ENCODE data around the gene MRPL12.

Gene MRPL12

DNA sequence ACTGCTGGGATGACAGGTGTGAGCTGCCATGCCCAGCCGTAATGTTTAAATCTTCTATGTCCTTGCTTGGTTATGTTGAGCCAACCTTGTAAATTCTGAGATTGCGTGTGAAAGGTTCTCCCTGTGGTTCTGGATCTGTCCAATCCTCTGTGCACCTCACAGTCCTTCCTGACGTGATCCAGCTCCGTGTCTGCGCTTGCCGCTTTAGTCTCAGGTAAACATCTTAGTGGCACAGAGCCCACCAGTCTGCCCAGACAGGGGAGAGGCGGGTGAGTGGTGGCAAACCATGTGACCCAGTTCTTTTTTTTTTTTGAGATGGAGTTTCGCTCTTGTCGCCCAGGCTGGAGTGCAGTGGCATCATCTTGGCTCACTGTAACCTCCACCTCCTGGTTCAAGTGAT lies 22.8 kb downstream of the MRPL12 start:
- Histone ChIP-seq H3K27me3 (ENCODE audit: insufficient read depth, low read length, poor library complexity) (no peaks in the 10 kb centered on the region), H2AFZ (ENCODE audit: low read depth, low read length) (no peak overlapping the region), H3K36me3 (ENCODE audit: insufficient read depth, low read length) (no peaks in the 10 kb centered on the region), H4K20me1 (ENCODE audit: insufficient read depth, low read length) (no peaks in the 10 kb centered on the region), H3K4me1 (ENCODE audit: insufficient read depth, low read length) (no peaks in the 10 kb centered on the region), H3K79me2 (ENCODE audit: insufficient read depth, low read length) (no peaks in the 10 kb centered on the region), H3K27ac (ENCODE audit: low read length) (no peak overlapping the region), H3K4me3 (ENCODE audit: low read depth in 1 of 2, low read length in 2 of 2) (no peak overlapping the region), H3K9ac (ENCODE audit: low read depth, low read length) (no peak overlapping the region), H3K4me2 (ENCODE audit: insufficient read depth, low read length) (no peak overlapping the region), H3K9me3 (ENCODE audit: insufficient read depth, low read length, severe bottlenecking) (no peaks in the 10 kb centered on the region)
- DNase-seq (no peak), ATAC-seq (ENCODE audit: insufficient read depth, low read depth) (no peak)
- TF ChIP-seq EZH2 (IDR thresholded peaks at IDR 0.05; ENCODE audit: borderline replicate concordance, low read depth, low read length, severe bottlenecking), result no peak
- no peak for TF ChIP-seq CTCF (IDR thresholded peaks at IDR 0.05; ENCODE audit: borderline replicate concordance, extremely low read depth, low read length, poor library complexity, severe bottlenecking)

DNA sequence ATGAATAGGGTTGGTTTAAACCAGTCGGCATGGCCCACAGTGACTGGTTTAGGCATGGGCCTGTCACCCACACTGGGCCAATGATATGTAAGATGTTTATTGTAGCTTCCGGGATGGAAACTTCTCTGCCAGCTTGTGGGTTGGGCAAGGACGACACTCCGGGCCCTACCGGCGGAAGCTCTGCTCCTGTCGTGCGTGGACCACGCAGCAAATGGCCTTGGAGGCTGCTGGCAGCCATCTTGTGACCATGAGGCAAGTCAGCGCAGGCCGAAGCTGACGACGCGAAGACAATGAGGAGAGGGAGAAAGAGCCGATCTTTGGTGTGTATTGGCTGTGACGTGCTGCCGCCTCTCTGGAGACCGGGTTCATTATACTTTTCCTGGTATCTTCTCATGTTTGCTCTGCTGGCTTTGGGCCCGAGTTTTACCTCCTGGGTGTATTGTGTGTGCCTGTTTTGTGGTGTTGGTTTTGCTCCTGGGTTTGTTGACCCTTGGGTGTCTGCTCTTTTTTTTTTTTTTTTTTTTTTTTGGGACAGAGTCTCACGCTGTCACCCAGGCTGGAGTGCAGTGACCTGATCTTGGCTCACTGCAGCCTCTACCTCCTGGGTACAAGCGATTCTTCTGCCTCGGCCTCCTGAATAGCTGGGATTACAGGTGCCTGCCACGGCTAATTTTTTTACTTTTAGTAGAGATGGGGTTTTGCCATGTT lies 24.3 kb downstream of the MRPL12 start:
- H2AFZ ChIP-seq (ENCODE audit: low read depth, low read length), result no peak overlapping the region
- no peak for TF ChIP-seq EZH2 (IDR thresholded peaks at IDR 0.05; ENCODE audit: borderline replicate concordance, low read depth, low read length, severe bottlenecking)
- TF ChIP-seq CTCF (IDR thresholded peaks at IDR 0.05; ENCODE audit: borderline replicate concordance, extremely low read depth, low read length, poor library complexity, severe bottlenecking), result no peak
- H3K27ac ChIP-seq (ENCODE audit: low read length), result no peak overlapping the region
- DNase-seq (no peak), ATAC-seq (ENCODE audit: insufficient read depth, low read depth) (no peak)
- no peaks in the 10 kb centered on the region for H3K36me3 ChIP-seq (ENCODE audit: insufficient read depth, low read length)
- H3K4me1 ChIP-seq (ENCODE audit: insufficient read depth, low read length), result no peaks in the 10 kb centered on the region
- no peak overlapping the region for H3K4me3 ChIP-seq (ENCODE audit: low read depth in 1 of 2, low read length in 2 of 2)
- no peak overlapping the region for H3K4me2 ChIP-seq (ENCODE audit: insufficient read depth, low read length)
- H3K9ac ChIP-seq (ENCODE audit: low read depth, low read length), result no peak overlapping the region
- no peaks in the 10 kb centered on the region for H3K79me2 ChIP-seq (ENCODE audit: insufficient read depth, low read length)
- no peaks in the 10 kb centered on the region for H3K9me3 ChIP-seq (ENCODE audit: insufficient read depth, low read length, severe bottlenecking)
- H3K27me3 ChIP-seq (ENCODE audit: insufficient read depth, low read length, poor library complexity), result peaks cover 2% of the 10 kb centered on the region
- no peaks in the 10 kb centered on the region for H4K20me1 ChIP-seq (ENCODE audit: insufficient read depth, low read length)

DNA sequence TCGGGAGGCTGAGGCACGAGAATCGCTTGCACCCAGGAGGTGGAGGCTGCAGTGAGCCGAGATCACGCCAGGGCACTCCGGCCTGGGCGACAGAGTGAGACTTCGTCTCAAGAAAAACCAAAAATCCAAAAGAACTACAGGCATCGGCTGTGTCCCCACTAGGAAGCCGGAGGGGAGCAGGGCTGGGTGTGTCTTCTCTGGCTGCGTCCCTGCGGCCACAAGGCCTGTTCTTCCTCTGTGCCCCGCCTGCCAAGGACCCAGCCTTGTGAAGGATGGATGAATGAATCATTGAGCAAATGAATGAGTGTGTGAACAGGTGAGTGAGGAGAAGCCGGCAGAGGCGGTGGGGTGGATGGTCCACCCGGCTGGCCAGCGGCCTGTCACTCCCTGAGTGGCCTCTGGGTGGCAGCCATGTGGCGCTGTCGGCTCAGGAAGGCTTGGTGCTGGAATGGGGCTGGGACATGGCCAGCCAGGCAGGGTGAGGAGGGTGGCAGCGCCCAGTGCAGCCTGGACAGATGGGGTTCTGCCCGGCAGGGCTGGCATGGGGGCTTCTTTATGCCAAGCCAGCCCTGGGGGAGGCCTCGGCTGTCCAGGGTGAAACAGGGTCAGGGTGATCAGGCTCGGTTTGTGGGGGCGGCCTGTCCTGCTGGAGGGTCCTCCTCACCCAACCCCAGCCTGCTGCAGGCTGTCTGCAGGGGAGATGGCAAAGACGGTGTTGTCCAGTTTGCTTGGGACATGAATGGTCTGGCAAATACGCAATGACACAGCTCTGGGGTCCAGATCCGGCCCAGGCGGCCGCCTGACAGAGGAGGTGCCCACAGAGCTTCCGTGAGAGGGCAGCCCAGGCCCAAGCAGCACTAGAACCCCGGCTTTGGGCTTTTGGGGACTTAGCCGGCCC lies 30.6 kb downstream of the MRPL12 start:
- no peaks in the 10 kb centered on the region for H3K36me3 ChIP-seq (ENCODE audit: insufficient read depth, low read length)
- peak; percentile 87 for ATAC-seq (ENCODE audit: insufficient read depth, low read depth)

More for the DNA sequence above, 30.6 kb downstream of the MRPL12 start:
- H2AFZ ChIP-seq (ENCODE audit: low read depth, low read length), result no peak overlapping the region
- TF ChIP-seq CTCF (IDR thresholded peaks at IDR 0.05; ENCODE audit: borderline replicate concordance, extremely low read depth, low read length, poor library complexity, severe bottlenecking) (peak; percentile 92), EZH2 (IDR thresholded peaks at IDR 0.05; ENCODE audit: borderline replicate concordance, low read depth, low read length, severe bottlenecking) (no peak)
- H3K27me3 ChIP-seq (ENCODE audit: insufficient read depth, low read length, poor library complexity), result peaks cover 14% of the 10 kb centered on the region
- H3K4me2 ChIP-seq (ENCODE audit: insufficient read depth, low read length), result no peak overlapping the region
- DNase-seq, result peak; percentile 64
- H3K9ac ChIP-seq (ENCODE audit: low read depth, low read length), result no peak overlapping the region
- H4K20me1 ChIP-seq (ENCODE audit: insufficient read depth, low read length), result no peaks in the 10 kb centered on the region
- H3K4me1 ChIP-seq (ENCODE audit: insufficient read depth, low read length), result peaks cover 3% of the 10 kb centered on the region; the same call in 1 of the 2 replicates
- no peaks in the 10 kb centered on the region for H3K9me3 ChIP-seq (ENCODE audit: insufficient read depth, low read length, severe bottlenecking)
- no peak overlapping the region for H3K27ac ChIP-seq (ENCODE audit: low read length)
- no peak overlapping the region for H3K4me3 ChIP-seq (ENCODE audit: low read depth in 1 of 2, low read length in 2 of 2)
- no peaks in the 10 kb centered on the region for H3K79me2 ChIP-seq (ENCODE audit: insufficient read depth, low read length)
